Erythroblast (primary cell): ENCODE results near the gene BCL2.

ENCODE experiments used
- GATA1 ChIP-seq: IDR thresholded peaks from 2 replicates; pipeline ENCODE4 v1.6.1; 2011; ENCODE audit warnings: low read depth, mild to moderate bottlenecking, control low read depth, low read length, moderate library complexity
- POLR2A ChIP-seq: IDR thresholded peaks from 2 replicates; pipeline ENCODE4 v1.6.1; 2011; ENCODE audit warnings: mild to moderate bottlenecking, low read length

DNA sequence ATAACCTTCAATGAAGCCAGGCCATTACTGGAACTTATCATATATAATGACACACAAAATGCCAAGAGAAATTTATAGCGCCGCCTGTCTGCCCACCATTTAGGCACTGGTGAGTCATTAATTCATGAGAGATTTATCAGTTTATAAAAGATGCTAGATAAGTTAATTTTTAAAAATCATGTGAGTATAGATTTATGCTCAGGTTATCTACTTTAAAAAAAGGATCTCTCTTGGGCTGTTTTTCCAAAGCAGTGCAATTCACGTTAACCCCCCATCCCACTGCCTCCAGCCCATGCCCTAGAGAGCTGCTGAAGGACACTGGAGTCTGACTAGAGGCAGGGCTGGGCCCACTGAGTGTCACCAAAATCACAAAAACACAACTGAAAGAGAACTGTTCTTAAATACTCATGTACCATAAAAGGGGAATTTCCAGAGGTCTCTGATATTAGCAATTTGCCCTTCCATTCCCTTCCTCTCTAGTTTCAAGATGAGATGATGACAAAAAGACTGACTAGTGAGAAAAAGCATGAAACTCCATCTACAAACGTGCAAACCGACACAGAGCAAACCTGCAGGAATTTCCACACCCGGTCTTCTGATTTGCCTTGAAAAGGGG, 160.8 kb downstream of the BCL2 start:
- TF ChIP-seq POLR2A (no peak), GATA1 (no peak)
